ENCODE measurements around the gene HTRA3. TPM values are rescaled to one million over a fixed set of nuclear protein-coding genes. Genes with fewer than 3 reads are reported as not detected.

HTRA3 gene
- total and polyA plus RNA-seq, 4 donors: 0.36 to 1.2 (median 1.1) TPM

DNA sequence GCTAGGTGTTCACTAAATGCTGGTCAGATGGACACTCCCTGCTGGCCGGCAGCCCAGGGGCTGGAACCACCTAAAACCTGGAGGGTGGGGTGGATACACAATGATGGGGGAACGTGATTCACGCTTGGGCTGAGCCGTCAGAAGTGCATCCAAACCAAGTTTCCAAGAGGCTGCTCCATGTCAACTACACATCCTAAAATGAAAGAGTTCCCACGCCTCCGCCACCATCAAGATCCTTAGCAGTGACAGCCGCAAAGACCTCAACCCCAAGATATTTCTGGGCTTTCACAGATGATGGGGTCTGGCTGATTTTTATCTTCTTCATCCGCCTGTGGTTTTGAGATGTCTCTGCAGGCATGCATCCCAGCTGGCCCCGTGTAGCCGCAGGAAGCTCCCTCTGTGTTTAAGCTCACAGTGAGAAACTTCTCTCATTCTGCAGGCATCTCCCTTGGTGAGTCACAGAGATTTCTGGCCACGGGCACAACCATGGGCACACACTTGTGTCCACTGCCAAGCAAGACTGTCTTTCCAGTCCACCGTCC lies 84.4 kb downstream of the HTRA3 start (continued):
- TF ChIP-seq, protein P1, sequence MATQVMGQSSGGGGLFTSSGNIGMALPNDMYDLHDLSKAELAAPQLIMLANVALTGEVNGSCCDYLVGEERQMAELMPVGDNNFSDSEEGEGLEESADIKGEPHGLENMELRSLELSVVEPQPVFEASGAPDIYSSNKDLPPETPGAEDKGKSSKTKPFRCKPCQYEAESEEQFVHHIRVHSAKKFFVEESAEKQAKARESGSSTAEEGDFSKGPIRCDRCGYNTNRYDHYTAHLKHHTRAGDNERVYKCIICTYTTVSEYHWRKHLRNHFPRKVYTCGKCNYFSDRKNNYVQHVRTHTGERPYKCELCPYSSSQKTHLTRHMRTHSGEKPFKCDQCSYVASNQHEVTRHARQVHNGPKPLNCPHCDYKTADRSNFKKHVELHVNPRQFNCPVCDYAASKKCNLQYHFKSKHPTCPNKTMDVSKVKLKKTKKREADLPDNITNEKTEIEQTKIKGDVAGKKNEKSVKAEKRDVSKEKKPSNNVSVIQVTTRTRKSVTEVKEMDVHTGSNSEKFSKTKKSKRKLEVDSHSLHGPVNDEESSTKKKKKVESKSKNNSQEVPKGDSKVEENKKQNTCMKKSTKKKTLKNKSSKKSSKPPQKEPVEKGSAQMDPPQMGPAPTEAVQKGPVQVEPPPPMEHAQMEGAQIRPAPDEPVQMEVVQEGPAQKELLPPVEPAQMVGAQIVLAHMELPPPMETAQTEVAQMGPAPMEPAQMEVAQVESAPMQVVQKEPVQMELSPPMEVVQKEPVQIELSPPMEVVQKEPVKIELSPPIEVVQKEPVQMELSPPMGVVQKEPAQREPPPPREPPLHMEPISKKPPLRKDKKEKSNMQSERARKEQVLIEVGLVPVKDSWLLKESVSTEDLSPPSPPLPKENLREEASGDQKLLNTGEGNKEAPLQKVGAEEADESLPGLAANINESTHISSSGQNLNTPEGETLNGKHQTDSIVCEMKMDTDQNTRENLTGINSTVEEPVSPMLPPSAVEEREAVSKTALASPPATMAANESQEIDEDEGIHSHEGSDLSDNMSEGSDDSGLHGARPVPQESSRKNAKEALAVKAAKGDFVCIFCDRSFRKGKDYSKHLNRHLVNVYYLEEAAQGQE (IDR thresholded peaks at IDR 0.05): no peak
- TF ChIP-seq JUND (IDR thresholded peaks at IDR 0.05) (no peak), RAD21 (IDR thresholded peaks at IDR 0.05) (no peak), YY1 (IDR thresholded peaks at IDR 0.05) (no peak), GABPA (IDR thresholded peaks at IDR 0.05 in 1 of 2, conservative IDR thresholded peaks at IDR 0.05 in 1 of 2) (no peak), TAF1 (conservative IDR thresholded peaks at IDR 0.05) (no peak), FOXA1 (IDR thresholded peaks at IDR 0.05) (no peak)

DNA sequence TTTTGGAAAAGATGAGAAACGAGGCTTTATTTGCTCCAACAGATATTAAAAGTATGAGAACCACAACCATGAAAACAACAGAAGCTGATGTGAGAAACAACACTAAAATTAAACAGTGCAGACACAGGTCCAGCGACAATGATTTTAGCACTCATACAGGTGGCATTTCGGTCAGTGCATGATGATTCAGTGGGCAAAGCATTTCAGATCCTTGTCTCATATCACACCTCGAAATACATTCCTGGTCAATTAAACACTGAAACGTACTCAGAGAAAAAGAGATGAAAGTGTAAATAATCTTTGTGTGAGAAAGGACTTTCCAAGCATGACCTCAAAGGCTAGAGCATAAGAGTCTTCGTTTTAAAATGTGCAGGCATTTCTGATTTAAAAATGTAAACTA lies 85.8 kb downstream of the HTRA3 start:
- Histone ChIP-seq H3K4me3 (ENCODE audit: low read depth in 1 of 3, low read length in 3 of 3) (no peak overlapping the region), H3K27me3 (ENCODE audit: control insufficient read depth in 4 of 4, insufficient read depth in 4 of 4, low read length in 3 of 4) (peaks cover 0 to 2% (median 0%) of the 10 kb centered on the region in 4 donors), H3K36me3 (ENCODE audit: control insufficient read depth in 4 of 4, insufficient read depth in 3 of 4, low read depth in 1 of 4, low read length in 3 of 4) (no peaks in the 10 kb centered on the region), H3K9ac (ENCODE audit: low read depth in 1 of 2, low read length in 2 of 2) (no peak overlapping the region), H3K9me3 (ENCODE audit: control insufficient read depth in 4 of 4, low read length in 3 of 4) (no peaks in the 10 kb centered on the region), H3K27ac (ENCODE audit: low read depth in 1 of 2, low read length in 2 of 2) (no peak overlapping the region), H3K4me1 (ENCODE audit: control insufficient read depth in 4 of 4, insufficient read depth in 4 of 4, low read length in 3 of 4) (no peaks in the 10 kb centered on the region)
- DNase-seq (ENCODE audit: low spot score): no peak
- TF ChIP-seq YY1 (IDR thresholded peaks at IDR 0.05) (no peak), GABPA (IDR thresholded peaks at IDR 0.05 in 1 of 2, conservative IDR thresholded peaks at IDR 0.05 in 1 of 2) (no peak), RXRA (IDR thresholded peaks at IDR 0.05) (no peak)
- 76% methylated on average over 6 of the region's 6 CpGs for WGBS

DNA sequence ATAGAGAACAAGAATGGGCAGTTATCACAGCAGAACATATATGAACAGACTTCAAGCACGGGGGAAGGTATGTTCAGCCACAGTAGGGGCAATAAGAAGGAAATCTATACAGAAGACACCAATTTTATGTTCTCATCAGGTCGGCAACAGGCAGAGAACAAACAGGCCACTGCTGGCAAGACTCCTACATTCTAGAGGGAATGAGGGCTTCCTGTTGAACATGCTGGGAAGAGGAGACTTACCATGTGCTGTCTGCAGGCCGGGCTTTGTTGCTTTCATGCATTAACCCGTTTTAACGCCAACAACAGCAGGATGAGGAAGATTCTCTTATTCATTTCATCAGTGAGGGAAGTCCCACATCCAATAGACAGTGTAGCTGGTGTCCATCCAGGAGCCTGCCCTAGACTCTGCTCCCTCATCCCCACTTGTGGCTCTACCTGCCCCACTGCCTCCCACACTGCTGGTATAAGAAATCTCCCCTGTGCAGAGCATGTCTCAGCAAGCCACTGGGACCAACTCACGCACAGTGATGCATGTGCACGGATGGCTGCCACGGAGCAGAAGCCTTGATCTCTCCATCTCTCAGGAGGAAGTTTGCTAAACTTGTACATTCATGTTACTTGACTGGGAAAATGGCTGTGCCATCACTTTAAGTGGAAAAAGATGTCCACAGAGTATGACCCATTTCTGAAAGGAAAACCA lies 86.5 kb downstream of the HTRA3 start:
- Histone ChIP-seq H3K9ac (ENCODE audit: low read depth in 1 of 2, low read length in 2 of 2) (no peak overlapping the region), H3K4me1 (ENCODE audit: control insufficient read depth in 4 of 4, insufficient read depth in 4 of 4, low read length in 3 of 4) (no peaks in the 10 kb centered on the region), H3K36me3 (ENCODE audit: control insufficient read depth in 4 of 4, insufficient read depth in 3 of 4, low read depth in 1 of 4, low read length in 3 of 4) (no peaks in the 10 kb centered on the region), H3K27ac (ENCODE audit: low read depth in 1 of 2, low read length in 2 of 2) (no peak overlapping the region), H3K4me3 (ENCODE audit: low read depth in 1 of 3, low read length in 3 of 3) (no peak overlapping the region), H3K27me3 (ENCODE audit: control insufficient read depth in 4 of 4, insufficient read depth in 4 of 4, low read length in 3 of 4) (peaks cover 0 to 2% (median 0%) of the 10 kb centered on the region in 4 donors), H3K9me3 (ENCODE audit: control insufficient read depth in 4 of 4, low read length in 3 of 4) (no peaks in the 10 kb centered on the region)
- TF ChIP-seq TAF1 (conservative IDR thresholded peaks at IDR 0.05) (no peak), JUND (IDR thresholded peaks at IDR 0.05) (no peak), YY1 (IDR thresholded peaks at IDR 0.05) (no peak), EGR1 (IDR thresholded peaks at IDR 0.05; ENCODE audit: low read depth in 2 of 2) (no peak), HNF4A (conservative IDR thresholded peaks at IDR 0.05) (no peak), NR2F2 (IDR thresholded peaks at IDR 0.05) (no peak), SP1 (IDR thresholded peaks at IDR 0.05) (no peak), RAD21 (IDR thresholded peaks at IDR 0.05) (no peak), FOXA1 (IDR thresholded peaks at IDR 0.05) (no peak), RXRA (IDR thresholded peaks at IDR 0.05) (no peak)
- TF ChIP-seq, protein P2, sequence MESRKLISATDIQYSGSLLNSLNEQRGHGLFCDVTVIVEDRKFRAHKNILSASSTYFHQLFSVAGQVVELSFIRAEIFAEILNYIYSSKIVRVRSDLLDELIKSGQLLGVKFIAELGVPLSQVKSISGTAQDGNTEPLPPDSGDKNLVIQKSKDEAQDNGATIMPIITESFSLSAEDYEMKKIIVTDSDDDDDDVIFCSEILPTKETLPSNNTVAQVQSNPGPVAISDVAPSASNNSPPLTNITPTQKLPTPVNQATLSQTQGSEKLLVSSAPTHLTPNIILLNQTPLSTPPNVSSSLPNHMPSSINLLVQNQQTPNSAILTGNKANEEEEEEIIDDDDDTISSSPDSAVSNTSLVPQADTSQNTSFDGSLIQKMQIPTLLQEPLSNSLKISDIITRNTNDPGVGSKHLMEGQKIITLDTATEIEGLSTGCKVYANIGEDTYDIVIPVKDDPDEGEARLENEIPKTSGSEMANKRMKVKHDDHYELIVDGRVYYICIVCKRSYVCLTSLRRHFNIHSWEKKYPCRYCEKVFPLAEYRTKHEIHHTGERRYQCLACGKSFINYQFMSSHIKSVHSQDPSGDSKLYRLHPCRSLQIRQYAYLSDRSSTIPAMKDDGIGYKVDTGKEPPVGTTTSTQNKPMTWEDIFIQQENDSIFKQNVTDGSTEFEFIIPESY (IDR thresholded peaks at IDR 0.05): no peak
- TF ChIP-seq, protein P3, sequence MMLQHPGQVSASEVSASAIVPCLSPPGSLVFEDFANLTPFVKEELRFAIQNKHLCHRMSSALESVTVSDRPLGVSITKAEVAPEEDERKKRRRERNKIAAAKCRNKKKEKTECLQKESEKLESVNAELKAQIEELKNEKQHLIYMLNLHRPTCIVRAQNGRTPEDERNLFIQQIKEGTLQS (IDR thresholded peaks at IDR 0.05): no peak
- TF ChIP-seq, protein P4, sequence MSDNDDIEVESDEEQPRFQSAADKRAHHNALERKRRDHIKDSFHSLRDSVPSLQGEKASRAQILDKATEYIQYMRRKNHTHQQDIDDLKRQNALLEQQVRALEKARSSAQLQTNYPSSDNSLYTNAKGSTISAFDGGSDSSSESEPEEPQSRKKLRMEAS (IDR thresholded peaks at IDR 0.05): no peak
- no peak for DNase-seq (ENCODE audit: low spot score)
- WGBS: 75% methylated on average over 8 of the region's 8 CpGs

All from liver (tissue), 9 donors.